Immature natural killer cell (primary cell): ENCODE results near the gene PPP2R1A. TPM values are rescaled to one million over a fixed set of nuclear protein-coding genes. Genes with fewer than 3 reads are reported as not detected.
"Not testable (repeated sequence)": the region's sequence is repeated elsewhere in the genome, so short reads cannot be mapped to it uniquely, and the experiment has no call there.

Experiments used
- DNase-seq, 3 donors: peaks; one replicate each; pipeline ENCODE4 v3.0.0; 2022; ENCODE audit warnings: mixed read lengths in 1 of 3
- H3K27ac Mint-ChIP-seq, 6 donors: one replicate each; pipeline ENCODE4 v1.8.0; 2020; ENCODE audit warnings: mixed read lengths in 6 of 6, mild to moderate bottlenecking in 5 of 6, inconsistent platforms in 4 of 6, moderate library complexity in 3 of 6
- H3K27me3 Mint-ChIP-seq, 3 donors: one replicate each; pipeline ENCODE4 v1.8.0; 2020 to 2021; ENCODE audit warnings: low read depth in 3 of 3, mild to moderate bottlenecking in 3 of 3, mixed read lengths in 3 of 3, moderate library complexity in 3 of 3, inconsistent platforms in 1 of 3
- H3K36me3 Mint-ChIP-seq, 3 donors: one replicate each; pipeline ENCODE4 v1.8.0; 2020; ENCODE audit warnings: mixed read lengths in 3 of 3, inconsistent platforms in 2 of 3, mild to moderate bottlenecking in 2 of 3
- H3K4me1 Mint-ChIP-seq, 2 donors: one replicate each; pipeline ENCODE4 v1.8.0; 2020; ENCODE audit warnings: inconsistent platforms in 2 of 2, mild to moderate bottlenecking in 2 of 2, mixed read lengths in 2 of 2, moderate library complexity in 1 of 2
- H3K4me3 Mint-ChIP-seq, 5 donors: one replicate each; pipeline ENCODE4 v1.8.0; 2020; ENCODE audit warnings: mild to moderate bottlenecking in 5 of 5, mixed read lengths in 5 of 5, inconsistent platforms in 3 of 5, moderate library complexity in 3 of 5
- H3K9me3 Mint-ChIP-seq, 6 donors: one replicate each; pipeline ENCODE4 v1.8.0; 2020; ENCODE audit warnings: mild to moderate bottlenecking in 6 of 6, mixed read lengths in 6 of 6, inconsistent platforms in 4 of 6, moderate library complexity in 3 of 6
- polyA plus RNA-seq, 3 donors: library from polyadenylated mRNA; unstranded; fragments of 300-500 nt; fragmentation: Illumina TruSeq; gene quantifications; one replicate each; pipeline ENCODE4 v1.2.3, GENCODE V29; 2021

Gene PPP2R1A
- polyA plus RNA-seq, 3 donors from 2014 or later, result 219 to 249 (median 243) TPM

DNA sequence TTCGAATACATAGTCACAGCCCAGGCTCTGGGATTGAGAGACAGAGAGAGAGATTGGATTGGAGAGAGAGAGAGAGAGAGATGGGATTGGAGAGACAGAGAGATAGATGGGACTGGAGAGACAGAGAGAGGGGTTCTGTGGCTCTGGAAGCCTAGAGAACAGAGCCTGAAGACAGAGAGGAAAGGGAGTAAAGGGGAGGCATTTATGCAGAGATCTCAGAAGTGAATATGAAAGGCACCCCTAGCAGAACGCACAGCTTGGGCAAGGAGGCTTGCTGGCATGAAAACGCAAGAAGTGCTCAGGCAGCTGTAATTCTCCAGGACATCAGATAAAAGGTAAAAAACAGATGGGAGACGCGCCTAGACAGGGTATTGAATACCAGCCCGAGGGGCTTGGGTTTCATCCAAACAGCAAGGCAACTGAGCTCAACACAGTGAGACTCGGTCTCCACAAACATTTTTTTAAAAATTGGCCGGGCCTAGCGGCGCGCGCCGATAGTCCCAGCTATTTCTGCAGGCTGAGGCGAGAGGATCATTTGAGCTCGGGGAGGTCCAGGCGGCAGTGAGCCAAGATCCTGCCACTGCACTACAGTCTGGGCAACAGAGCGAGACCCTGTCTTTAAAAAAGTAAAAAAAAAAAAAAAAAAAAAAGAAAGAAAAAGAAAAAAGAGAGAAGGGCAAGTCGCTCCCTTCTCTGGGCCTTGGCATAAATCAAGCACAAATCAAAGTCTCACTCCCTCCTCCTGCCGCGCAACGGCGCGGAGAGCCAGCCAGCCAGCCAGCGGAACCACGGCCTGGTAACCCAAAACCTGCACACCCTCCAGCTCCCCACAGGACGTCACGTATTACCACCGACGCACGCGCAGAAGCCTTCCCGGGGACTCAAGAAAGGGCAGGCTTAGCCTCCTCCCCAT is 774 bp upstream of the PPP2R1A start:
- no peak for DNase-seq

GRCh38 chr19:52190487-52191293 is 838 bp downstream of the PPP2R1A start:
- peaks cover 50 to 63% of the 10 kb centered on the region in 2 donors for H3K4me1 Mint-ChIP-seq
- DNase-seq, result no peak
- H3K4me3 Mint-ChIP-seq, result peak overlapping the region; percentile 93 to 99 (median 95)

More for the DNA sequence above, 774 bp upstream of the PPP2R1A start:
- Mint-ChIP-seq H3K9me3 (peaks cover 0 to 1% (median 0%) of the 10 kb centered on the region in 6 donors), H3K4me1 (peaks cover 41 to 47% of the 10 kb centered on the region in 2 donors), H3K27ac (peak overlapping the region; percentile 98 to 100 (median 100)), H3K27me3 (peaks cover 6 to 16% (median 11%) of the 10 kb centered on the region in 3 donors), H3K36me3 (peaks cover 0 to 4% (median 3%) of the 10 kb centered on the region in 3 donors), H3K4me3 (peak overlapping the region; percentile 93 to 99 (median 95))

DNA sequence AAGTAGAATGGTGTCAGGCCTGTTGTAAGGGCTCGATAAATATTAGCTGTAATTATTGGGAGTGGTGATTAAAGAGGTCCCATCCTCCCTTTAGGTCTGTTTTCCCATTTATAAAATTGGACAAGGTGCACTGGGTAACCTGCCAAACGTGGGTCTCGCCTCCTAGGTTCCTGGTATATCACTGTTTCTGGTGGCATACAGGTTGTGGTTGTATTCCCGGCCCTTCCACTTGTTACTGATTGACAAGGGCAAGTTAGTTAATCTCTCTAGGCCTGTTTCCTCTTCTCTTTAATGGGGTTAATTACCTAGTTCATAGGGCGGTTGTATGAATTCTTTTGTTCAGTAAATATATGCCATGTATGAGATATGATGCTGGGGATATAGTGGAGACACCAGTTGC is 1.5 kb downstream of the PPP2R1A start:
- Mint-ChIP-seq H3K4me1 (peaks cover 53 to 70% of the 10 kb centered on the region in 2 donors), H3K27ac (peak overlapping the region; percentile 39 to 100 (median 86))

More at GRCh38 chr19:52190487-52191293, 838 bp downstream of the PPP2R1A start:
- Mint-ChIP-seq H3K9me3 (peaks cover 0 to 1% (median 0%) of the 10 kb centered on the region in 6 donors), H3K27ac (peak overlapping the region; percentile 98 to 100 (median 100)), H3K27me3 (peaks cover 6 to 18% (median 13%) of the 10 kb centered on the region in 3 donors), H3K36me3 (peaks cover 0 to 12% (median 4%) of the 10 kb centered on the region in 3 donors)

GRCh38 chr19:52191951-52192350 is 2.1 kb downstream of the PPP2R1A start:
- Mint-ChIP-seq H3K36me3 (peaks cover 0 to 16% (median 4%) of the 10 kb centered on the region in 3 donors), H3K27ac (peak overlapping the region; percentile 39 to 100 (median 86)), H3K4me3 (peak overlapping the region; percentile 93 to 99 (median 95)), H3K4me1 (peaks cover 56 to 76% of the 10 kb centered on the region in 2 donors), H3K9me3 (peaks cover 0 to 1% (median 0%) of the 10 kb centered on the region in 6 donors), H3K27me3 (peaks cover 6 to 21% (median 13%) of the 10 kb centered on the region in 3 donors)
- DNase-seq, result no peak

More for the DNA sequence above, 1.5 kb downstream of the PPP2R1A start:
- DNase-seq, result no peak
- Mint-ChIP-seq H3K9me3 (peaks cover 0 to 1% (median 0%) of the 10 kb centered on the region in 6 donors), H3K36me3 (peaks cover 0 to 14% (median 4%) of the 10 kb centered on the region in 3 donors), H3K27me3 (peaks cover 6 to 21% (median 13%) of the 10 kb centered on the region in 3 donors), H3K4me3 (peak overlapping the region; percentile 93 to 99 (median 95))

- peaks cover 7 to 19% (median 7%) of the 10 kb centered on the region in 3 donors for H3K36me3 Mint-ChIP-seq
- no peak overlapping the region for H3K4me3 Mint-ChIP-seq
- peaks cover 58 to 98% of the 10 kb centered on the region in 2 donors for H3K4me1 Mint-ChIP-seq
- no peak overlapping the region for H3K27ac Mint-ChIP-seq
- H3K27me3 Mint-ChIP-seq, result peaks cover 2 to 6% (median 3%) of the 10 kb centered on the region in 3 donors
- DNase-seq, result no peak
- H3K9me3 Mint-ChIP-seq, result no peaks in the 10 kb centered on the region
Observed at GRCh38 chr19:52196256-52196967, 6.6 kb downstream of the PPP2R1A start.

- Mint-ChIP-seq H3K27ac (peak overlapping the region in 1 of 6 donors; percentile 22), H3K36me3 (peaks cover 8 to 28% (median 18%) of the 10 kb centered on the region in 3 donors), H3K27me3 (peaks cover 2 to 5% (median 3%) of the 10 kb centered on the region in 3 donors), H3K4me1 (peaks cover 51 to 96% of the 10 kb centered on the region in 2 donors), H3K4me3 (no peak overlapping the region), H3K9me3 (no peaks in the 10 kb centered on the region)
- no peak for DNase-seq
Observed at GRCh38 chr19:52197964-52198363, 8.1 kb downstream of the PPP2R1A start.

GRCh38 chr19:52198678-52199077 is 8.8 kb downstream of the PPP2R1A start:
- no peak for DNase-seq
- Mint-ChIP-seq H3K27ac (no peak overlapping the region), H3K27me3 (peaks cover 2 to 8% (median 3%) of the 10 kb centered on the region in 3 donors), H3K36me3 (peaks cover 8 to 30% (median 20%) of the 10 kb centered on the region in 3 donors), H3K4me3 (no peak overlapping the region), H3K9me3 (no peaks in the 10 kb centered on the region), H3K4me1 (peaks cover 50 to 98% of the 10 kb centered on the region in 2 donors)

- Mint-ChIP-seq H3K27me3 (peaks cover 0 to 6% (median 3%) of the 10 kb centered on the region in 3 donors), H3K9me3 (no peaks in the 10 kb centered on the region), H3K4me3 (no peak overlapping the region), H3K36me3 (peaks cover 10 to 31% (median 26%) of the 10 kb centered on the region in 3 donors), H3K27ac (no peak overlapping the region), H3K4me1 (peaks cover 52 to 98% of the 10 kb centered on the region in 2 donors)
- DNase-seq, result no peak
Observed at GRCh38 chr19:52200044-52200443, 10.2 kb downstream of the PPP2R1A start.

DNA sequence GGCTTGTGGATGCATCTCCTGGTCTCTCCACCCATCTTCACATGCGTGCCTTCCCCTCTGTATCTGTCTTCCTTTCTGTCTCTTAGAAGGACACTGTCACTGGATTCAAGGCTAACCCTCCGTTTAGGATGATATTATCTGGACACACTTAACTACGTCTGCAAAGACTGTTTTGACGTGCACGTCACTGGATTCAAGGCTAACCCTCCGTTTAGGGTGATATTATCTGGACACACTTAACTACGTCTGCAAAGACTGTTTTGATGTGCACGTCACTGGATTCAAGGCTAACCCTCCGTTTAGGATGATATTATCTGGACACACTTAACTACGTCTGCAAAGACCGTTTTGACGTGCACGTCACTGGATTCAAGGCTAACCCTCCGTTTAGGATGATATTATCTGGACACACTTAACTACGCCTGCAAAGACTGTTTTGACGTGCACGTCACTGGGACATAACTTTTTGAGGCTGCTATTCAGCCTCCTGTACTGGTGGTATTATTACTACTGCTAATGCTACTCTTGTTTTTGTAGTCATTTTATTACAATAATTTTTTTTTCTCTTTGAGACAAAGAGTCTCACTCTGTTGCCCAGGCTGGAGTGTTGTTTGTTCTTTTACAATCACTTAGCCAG is 11.0 kb downstream of the PPP2R1A start:
- DNase-seq, H3K9me3 Mint-ChIP-seq, H3K27me3 Mint-ChIP-seq, H3K4me3 Mint-ChIP-seq: not testable (repeated sequence)
- Mint-ChIP-seq H3K27ac (peak overlapping the region in 1 of 6 donors; percentile 63), H3K36me3 (peaks cover 10 to 35% (median 35%) of the 10 kb centered on the region in 3 donors), H3K4me1 (peaks cover 57 to 98% of the 10 kb centered on the region in 2 donors)

GRCh38 chr19:52206481-52206880 is 16.6 kb downstream of the PPP2R1A start:
- no peak overlapping the region for H3K4me3 Mint-ChIP-seq
- peak overlapping the region in 1 of 6 donors; percentile 21 for H3K27ac Mint-ChIP-seq
- DNase-seq, result no peak
- peaks cover 2 to 6% (median 3%) of the 10 kb centered on the region in 3 donors for H3K27me3 Mint-ChIP-seq
- H3K4me1 Mint-ChIP-seq, result peaks cover 34 to 77% of the 10 kb centered on the region in 2 donors
- H3K36me3 Mint-ChIP-seq, result peaks cover 7 to 48% (median 31%) of the 10 kb centered on the region in 3 donors
- no peaks in the 10 kb centered on the region for H3K9me3 Mint-ChIP-seq

GRCh38 chr19:52211203-52211602 is 21.4 kb downstream of the PPP2R1A start:
- Mint-ChIP-seq H3K27ac (peak overlapping the region in 1 of 6 donors; percentile 76), H3K9me3 (no peaks in the 10 kb centered on the region), H3K4me1 (peaks cover 6 to 32% of the 10 kb centered on the region in 2 donors), H3K4me3 (no peak overlapping the region), H3K27me3 (peaks cover 0 to 5% (median 4%) of the 10 kb centered on the region in 3 donors), H3K36me3 (peaks cover 18 to 48% (median 19%) of the 10 kb centered on the region in 3 donors)
- DNase-seq, result no peak

DNA sequence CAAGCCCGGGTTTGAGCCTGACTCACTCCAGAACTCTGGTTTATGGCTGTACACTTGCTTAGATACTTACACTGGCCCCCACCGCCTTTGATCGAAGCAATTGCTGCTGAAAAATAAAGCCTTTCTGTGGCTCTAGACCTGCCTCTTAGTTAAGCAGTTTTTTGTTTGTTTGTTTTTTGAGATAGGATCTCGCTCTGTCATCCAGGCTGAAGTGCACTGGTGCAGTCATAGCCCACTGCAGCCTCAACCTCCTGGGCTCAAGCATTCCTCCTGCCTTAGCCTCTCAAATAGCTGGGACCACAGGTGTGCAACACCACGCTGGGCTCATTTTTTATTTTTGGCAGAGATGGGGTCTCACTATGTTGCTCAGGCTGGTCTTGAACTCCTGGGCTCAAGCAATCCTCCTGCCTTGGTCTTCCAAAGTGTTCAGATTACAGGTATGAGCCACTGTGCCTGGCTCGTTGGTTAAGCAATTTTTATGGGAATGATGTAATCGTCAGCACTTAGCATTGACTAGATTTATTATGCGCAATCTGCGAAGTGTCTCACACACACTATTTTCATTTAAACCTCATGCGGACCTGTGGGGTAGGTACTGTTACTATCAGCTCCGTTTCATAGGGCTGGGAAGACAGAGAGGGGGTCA is 22.2 kb downstream of the PPP2R1A start:
- peaks cover 4 to 24% of the 10 kb centered on the region in 2 donors for H3K4me1 Mint-ChIP-seq
- H3K36me3 Mint-ChIP-seq, result peaks cover 19 to 44% (median 22%) of the 10 kb centered on the region in 3 donors
- no peak overlapping the region for H3K4me3 Mint-ChIP-seq
- H3K27me3 Mint-ChIP-seq, result peaks cover 0 to 5% (median 4%) of the 10 kb centered on the region in 3 donors
- no peak for DNase-seq
- no peaks in the 10 kb centered on the region for H3K9me3 Mint-ChIP-seq
- peak overlapping the region in 2 of 6 donors; percentile 42 to 51 for H3K27ac Mint-ChIP-seq
